HG03521 (cell line): ENCODE data around the gene AVP.

Experiments used
- ATAC-seq: cut with Tn5 transposase; IDR thresholded peaks from one replicate; pipeline ENCODE4 v1.9.1; 2021; ENCODE audit warnings: mild to moderate bottlenecking, moderate library complexity; ENCODE audit not compliant: unreplicated experiment

AVP gene

DNA sequence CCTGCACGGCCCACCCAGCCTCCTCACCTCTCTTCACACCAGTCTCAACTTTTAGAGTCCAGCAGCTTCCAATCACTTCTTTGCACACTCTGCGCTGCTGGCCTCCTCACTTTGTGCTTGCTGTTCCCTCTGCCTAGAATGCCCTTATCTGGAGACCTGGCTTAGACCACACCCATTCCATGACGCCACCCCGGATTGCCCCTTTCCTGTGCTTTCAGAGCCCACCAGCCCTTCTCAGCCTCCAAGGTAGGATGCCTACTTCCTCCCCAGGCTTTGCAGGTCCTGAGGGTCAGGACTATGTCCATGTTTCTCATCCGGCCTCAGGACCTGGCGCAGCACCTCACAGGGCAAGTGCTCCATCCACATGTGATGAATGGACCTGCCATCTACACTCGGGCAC, 27.0 kb upstream of the AVP start:
- no peak for ATAC-seq

DNA sequence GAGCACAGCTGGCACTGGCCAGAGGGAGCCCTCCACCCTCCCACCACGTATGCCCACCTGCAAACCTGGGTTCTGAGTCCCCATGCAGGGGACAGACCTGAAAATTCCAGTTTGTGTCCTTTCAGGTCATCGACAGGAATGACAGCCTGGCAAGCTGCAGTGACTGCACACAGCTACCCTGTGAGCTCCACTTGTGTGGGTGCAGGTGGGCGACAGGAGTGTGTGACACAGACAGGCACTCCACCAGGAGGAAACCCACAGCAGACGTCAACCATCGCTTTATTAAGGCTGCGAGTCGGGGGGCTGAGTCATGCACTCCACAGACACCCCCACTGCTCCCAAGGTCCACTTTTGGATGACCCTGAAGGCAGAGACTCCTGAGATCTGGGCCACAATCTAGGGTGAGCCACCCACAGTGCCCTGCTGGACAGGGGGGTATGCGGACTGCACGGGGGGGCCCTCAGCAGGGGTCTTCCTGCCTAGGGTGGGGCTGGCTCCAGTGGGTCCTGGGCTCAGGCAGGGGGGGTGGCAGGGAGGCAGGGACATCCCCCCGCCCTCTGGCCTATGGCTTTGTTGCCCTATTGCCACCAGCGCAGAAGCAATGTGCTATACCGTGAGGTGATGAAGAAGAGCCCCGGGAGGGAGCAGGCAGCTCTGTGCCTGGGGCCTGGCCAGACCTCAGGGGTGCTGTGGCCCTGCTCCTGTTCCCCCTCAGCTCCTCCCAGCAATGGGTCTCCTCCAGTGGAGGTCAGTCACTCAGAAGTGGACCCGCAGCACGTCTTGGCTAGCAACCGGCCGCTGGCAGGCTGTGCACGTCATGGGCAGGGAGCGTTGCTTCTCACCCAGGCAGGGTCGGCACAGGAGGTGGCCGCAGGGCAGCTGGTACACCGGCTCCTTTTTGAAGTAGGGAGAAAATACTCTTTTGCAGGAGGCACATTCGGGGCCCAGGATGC, 25.1 kb upstream of the AVP start:
- ATAC-seq: no peak

DNA sequence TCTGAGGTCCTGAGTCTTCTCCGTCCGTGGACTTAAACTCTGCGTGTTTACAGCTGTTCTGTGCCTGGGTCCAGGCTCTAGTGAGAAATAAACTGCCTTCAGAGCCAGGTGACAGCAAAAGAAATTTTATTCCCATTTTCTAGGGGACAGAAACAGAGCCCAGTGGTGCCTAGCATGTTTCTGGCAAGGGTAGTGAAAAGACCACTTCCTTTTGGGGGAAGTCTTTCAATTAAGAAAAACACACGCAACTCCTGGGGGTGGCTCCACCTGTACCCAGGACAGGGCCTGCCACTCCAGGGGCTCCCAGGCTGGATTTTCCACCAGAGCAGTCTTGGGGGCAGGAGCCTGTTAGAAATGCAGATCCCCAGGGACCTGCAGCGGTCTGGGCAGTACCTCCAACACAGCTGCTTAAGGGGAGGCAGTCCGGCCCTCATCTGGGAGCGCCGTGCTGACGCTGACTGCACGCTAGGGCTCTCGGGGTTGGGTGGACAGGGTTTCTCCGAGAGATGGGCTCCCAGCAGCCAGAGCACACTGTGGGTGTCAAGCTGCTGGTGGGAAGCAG, 23.0 kb upstream of the AVP start:
- ATAC-seq: no peak

DNA sequence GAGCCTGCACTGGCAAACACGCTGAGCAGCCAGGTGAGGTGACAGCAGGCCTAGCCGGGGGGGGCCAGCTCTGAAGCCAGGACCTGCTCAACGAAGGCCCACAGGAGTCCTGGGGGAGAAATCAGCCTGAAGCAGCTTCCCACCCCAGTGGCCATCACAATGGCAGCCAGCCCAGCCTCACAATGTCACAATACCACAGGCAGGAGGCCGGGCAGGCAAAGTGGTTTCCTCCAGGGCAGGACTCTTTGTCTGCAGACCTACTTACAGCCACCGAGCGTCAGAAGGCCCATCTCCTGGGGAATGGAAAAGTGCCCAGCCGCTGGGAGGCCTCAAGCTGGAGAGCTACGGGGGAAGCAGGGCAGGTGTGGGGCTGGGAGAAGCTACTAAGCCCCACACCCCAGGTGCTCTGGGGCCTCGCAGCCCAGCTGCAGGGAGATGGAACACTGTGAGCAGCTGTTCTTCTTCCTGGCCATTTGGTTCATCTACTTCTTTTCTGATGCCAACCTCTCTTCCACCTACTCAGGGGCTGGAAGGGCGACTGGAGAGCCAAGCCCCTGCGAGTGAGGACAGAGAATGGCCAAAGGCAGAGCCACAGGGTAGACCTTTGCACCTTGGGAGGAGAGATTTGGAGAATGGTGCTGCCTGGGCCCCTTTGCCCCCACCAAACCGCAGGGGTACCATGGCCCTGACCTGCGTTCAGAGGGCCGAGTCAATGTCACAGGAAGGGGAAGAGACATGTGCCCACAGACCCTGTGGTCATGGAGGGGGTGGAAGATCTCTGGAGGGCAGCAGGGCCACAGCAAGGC, 22.3 kb upstream of the AVP start:
- no peak for ATAC-seq

DNA sequence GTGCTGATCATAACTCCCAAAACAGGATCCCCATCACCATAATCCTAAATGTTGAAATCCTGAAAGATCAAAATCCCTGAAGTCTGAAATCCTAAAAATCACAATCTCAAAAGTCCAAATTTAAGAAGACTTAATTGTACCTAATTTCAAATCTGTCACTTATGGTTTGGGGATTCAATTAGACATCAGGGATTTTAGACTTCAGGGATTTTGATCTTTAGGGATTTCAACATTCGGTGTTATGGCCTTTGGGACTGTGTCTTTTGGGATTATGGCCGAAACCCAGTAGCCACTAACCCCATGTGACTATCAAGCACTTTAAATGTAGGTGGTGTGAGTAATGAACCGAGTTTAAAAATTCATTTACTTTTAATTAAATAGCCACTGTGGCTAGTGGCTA, 21.7 kb upstream of the AVP start:
- ATAC-seq: no peak

DNA sequence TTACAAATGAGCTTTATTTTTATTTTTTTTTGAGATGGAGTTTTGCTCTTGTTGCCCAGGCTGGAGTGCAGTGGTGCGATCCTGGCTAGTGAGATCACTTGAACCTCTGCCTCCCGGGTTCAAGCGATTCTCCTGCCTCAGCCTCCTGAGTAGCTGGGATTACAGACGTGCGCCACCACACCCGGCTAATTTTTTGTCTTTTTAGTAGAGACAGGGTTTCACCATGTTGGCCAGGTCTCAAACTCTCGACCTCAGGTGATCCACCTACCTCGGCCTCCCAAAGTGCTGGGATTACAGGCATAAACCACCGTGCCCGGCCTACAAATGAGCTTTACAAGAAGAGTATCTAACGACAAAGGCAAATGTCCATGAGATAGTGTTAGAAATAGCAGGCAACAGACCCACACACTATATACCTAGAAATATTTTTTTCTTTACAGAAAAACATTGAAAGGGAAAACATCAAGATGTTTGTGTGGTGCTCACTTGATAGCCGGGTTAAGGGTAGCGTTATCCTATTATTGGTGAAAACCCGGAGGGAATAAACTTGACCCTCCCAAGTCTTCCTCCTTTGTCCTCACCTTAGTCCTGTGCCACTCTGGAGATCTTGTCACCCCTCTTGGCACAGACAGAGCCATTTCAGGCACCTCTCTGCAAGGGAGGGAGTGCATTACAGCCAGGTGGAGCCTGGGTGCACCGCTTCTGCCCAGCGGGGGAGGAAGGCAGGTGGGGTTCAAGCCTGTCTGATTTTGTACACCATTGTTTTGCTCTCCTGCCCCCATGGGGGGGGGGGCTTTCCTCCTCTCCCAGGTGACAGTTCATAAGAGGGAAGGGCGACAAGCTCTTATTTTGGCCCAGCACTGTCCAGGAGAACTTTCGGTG, 21.0 kb upstream of the AVP start:
- no peak for ATAC-seq

DNA sequence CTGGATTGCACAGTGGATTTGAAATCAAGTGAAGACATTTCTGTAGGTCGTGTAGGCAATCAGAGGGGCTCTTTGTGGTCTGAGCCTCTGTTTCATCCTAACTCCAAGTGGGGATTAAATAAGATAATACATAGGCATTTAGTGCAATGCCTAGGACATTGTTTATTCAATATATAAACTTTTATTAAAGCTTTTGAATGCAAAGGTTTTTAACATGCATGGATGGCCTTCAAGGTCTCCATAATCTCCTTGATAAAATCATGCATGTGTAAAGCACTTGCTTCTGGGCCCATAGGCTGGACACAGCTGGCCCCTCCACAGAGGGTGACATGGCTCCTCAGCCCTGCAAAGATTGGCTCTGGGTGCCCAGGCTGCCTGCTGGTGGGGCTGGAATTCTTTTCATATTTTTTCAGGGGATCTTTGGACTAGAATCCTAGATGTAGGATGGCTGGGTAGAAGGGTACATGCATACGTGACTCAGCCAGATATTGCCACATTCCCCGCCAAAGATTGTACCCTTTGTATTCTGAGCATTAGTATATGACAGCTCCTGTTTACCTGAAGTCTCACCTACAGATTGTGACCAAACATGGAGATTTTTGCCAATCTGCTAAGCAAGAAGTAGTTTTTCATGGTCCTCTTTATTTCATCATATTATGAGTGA, 19.0 kb upstream of the AVP start:
- no peak for ATAC-seq

DNA sequence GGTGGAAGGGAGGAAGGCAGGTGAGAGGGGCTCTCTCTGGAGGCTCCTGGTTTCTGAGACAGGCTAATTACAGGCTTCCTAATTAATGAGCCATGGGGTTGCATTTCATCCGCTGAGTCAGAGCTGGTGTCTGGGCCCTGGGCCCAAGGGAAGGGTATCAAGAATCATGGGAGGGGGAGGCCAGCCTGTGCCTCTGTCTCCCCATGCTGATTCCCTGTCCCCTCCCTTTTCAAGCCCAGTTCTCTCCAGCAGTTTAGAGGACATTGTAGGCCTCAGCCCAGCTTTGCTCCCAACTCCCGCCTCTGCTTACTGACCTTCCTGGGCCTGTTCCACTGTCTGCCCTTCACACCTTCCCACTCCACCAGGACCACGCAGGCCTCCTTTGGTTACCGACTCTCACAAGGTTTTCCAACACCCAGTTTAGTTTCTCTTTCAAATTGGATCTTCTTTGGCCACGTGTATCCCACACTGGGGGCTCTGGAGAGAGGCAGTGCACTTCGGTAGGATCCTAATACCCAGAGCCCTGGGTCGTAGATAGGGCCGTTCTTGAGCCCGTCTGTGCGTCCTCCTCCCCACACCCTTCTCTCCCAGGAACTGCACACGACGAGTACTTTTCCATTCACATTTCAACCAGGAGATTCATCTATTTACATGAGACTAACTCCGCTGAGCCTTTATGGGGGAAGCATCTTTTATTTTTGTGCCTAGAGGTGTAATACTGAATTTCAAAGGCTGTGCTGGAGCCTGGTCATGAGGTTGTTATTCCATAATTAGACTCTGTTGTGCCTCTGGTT, 18.2 kb upstream of the AVP start:
- ATAC-seq: no peak

DNA sequence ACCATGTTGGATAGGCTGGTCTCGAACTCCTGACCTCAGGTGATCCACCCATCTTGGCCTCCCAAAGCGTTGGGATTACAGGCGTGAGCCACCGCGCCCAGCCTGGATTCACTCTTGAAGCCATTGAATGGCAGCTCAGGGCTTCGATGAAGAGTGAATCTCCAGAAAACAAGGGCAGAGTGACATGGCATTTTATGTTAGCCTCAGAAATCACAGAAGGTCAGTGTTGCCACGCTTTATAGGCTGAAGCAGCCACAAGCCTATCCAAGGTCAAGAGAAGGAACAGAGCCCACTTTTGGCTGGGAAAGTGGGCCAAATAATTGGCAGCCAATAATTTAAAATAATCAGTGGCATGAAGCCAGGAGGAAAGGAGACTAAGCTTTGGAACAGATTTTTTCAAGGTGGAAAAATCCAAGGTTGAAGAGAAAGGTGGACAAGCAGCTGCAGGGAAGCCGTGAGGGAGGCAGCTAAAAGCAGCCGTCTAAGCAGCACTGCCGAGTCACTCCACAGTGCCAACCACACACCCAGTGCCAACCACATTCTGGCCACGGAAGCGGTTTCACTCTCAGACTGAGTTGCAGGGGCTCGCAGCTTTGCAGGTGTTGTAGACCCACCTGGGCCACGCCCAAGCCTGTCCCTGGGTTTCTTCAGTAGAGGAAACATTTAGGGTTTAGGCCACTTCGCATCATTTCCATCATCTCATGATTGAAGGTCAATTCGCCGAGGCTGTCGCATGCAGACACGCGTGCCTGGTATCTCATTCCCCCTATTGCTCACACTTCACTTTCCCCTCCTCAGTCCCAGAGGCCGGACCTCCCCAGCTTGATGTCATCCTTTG, 17.4 kb upstream of the AVP start:
- no peak for ATAC-seq

DNA sequence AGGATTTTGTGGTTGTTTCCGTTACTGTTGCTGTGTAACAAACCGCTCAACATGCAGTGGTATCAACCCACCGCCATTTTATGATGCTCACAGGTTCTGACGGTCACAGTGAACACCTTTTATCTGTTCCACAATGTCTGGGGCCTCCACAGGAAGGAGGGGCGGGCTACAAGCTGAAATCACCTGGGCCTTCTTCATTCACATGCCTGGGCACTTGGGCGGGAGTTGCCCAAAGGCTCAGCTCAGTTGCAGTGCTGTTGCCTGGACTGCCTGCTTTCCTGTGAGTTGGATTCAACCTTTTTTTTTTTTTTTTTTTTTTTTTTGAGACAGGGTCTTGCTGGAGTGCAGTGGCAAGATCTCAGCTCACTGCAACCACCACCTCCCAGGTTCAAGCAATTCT, 16.7 kb upstream of the AVP start:
- no peak for ATAC-seq

DNA sequence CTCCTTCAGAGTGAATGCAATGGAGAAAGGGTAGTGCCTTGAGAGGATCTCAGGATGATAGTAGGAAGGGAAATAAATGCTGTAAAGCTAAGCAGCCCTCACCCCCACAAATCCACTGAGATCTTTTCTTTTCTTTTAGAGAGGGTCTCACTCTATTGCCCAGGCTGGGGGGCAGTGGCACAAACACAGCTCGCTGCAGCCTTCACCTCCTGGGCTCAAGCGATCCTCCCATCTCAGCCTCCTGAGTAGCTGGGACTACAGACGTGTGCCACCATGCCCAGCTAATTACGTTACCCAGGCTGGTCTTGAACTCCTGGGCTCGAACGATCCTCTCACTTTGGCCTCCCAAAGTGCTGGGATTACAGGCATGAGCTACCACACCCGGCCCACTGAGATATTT, 16.0 kb upstream of the AVP start:
- no peak for ATAC-seq

DNA sequence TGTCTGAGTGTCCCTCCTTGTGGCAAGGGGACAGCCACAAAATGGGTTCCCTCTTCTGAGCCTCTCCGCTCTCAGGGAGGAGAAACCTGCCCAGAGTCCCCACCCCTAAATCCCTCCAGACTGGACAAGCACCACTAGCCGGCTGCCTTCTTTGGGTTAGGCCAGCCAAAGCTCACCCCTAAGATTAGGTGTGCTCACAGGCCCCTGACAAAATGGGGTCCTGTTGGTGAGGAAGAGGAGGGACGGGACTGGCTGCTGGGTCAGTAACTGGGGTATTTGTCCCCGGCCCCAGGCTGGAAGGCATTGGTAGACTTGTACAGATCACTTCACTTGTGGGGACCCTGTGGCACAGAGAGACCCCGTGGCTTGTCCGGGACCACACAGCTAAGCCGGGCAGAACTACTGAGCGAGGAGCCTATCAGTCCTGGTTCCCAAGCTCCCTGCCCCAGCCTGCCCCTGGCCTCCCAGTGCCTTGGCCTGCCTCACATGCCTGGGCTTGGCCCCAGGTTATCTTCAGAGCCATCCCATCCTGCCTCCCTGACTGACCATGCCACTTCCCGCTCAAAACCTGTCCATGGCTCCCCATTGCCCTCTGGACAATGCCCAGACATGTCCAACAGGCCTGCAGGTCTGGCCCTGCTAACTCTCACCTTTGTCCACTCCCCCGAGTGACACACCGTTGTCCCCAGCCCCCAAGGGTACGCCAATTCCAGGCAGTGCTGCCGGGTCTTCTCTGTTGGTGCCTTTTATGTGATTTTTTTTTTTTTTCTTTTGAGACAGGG, 10.5 kb upstream of the AVP start:
- no peak for ATAC-seq

DNA sequence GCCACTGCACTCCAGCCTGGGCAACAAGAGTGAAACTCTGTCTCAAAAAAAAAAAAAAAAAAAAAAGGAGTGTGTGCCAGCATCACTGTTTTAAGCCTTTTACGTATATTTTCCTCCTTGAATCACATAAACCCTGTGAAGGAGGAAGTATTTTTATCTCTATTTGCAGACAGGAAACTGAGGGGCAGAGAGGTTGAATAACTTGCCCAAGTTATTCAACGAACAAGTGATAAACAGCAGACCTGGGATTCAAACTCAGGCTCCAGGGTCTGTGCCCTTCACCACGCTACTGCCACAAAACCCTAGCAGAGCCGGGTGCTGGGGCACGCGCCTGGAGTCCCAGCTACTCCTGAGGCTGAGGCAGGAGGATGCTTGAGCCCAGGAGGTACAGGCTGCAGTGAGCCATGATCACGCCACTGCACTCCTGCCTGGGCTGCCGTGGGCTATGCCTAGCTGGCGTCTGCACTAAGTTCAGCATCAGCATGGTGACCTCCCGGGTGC, 9.4 kb upstream of the AVP start:
- ATAC-seq: no peak

DNA sequence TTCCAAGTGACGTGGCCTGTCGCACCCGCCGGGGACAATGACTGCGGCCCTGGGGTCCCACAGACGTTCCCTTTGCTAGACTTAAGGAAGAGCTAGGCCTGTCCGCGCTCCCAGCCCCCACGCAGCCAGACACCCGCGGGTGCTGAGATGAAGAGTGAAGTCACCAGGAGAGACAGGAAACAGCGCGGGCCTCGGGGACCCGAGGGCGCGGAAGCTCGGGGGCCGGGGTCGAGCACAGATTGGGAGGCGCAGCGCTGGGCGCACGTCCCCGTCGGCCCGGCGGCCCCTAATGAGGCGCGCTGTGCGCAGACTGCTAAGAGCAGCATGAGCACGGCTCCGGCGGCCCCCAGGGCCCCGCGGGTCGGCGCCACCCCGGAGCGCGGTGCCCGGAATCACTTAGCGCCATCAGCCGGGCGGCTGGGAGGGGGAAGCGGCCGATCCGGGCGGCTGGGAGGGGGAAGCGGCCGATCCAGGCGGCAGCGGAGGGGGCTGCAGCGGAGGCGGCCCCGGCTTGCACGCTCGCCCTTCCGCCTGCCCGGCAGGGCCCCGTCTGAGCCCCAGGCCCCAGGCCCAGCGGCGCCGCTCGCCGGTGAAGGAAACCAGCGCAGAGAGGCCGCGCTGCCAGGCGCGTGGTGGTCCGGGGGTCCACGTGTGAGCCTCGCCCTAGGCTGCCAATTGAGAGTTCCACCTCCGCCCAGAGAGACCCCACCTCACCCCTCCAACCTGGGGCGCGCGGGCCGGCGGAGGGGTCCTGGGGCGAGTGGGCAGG, 8.3 kb upstream of the AVP start:
- no peak for ATAC-seq

DNA sequence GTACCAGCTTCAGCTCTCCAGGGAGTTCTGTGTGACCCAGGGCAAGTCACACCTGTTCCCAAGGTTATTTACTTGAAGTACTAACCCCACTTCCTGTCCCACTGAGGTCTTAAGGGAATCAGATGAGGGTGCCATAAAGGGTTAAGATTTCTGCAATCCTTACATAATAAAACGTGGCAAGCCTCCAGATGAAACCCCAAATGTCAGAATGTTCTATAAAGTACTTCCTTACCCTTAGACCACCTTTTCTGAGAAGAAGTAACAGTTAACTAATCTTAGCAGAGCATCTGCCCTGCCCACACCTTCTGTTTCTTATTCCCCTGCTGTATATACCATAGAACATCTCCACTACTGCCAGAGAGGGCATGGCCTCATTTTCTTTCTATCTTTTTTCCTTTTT, 6.0 kb upstream of the AVP start:
- ATAC-seq: no peak

DNA sequence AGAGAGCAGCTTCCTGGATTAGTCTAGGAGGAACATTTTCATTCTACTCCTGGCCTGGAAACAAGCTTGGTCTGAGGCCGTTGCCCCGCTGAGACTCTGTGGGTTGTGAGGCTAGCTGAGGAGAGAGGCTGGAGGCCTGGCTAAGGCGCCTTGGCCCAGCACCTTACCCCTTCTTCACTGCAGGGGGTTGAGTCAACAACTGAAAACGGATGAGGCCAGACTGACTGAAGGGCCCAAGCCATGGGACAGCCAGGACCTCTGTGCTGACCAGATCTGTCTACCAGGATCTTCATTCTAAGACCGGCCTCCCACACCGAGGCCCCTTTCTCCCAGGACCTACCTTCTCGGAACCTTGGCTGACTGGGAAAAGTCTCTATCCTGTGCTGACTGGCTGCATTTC, 3.5 kb upstream of the AVP start:
- ATAC-seq: no peak

DNA sequence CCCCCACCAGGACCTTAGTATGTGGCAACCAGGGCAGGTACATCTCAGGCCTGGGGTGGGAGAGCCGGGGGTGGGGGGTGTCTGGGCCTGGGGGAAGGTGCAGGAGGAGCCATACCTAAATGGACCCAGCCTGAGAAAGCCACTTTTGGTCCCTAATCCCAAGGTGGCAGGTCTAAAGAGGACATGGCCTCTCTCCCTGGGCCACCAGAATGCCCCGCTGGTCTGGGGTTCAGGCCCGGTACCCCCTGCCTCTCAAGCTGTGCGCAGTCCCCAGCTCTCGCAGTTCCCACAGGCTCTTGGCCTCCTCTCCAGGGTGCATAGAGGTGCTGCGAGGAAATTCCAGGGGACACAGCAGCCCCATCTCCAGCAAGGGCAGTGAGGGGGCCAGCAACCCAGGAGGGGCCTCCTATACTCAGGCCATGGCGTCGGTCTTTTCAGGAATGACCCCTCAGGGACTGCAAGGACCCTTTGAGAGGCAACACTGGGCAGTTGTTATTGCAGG, 1.1 kb upstream of the AVP start:
- ATAC-seq: no peak
